ENCODE results near the gene SP140. TPM values are rescaled to one million over a fixed set of nuclear protein-coding genes. Genes with fewer than 3 reads are reported as not detected.

The SP140 gene
- total and polyA plus RNA-seq, 2 of the 8 experiments (the other 6 are each of a cell fraction or from before 2014, with no cell fraction given) = 0.23 to 1.3 TPM

- TF ChIP-seq, protein P1, sequence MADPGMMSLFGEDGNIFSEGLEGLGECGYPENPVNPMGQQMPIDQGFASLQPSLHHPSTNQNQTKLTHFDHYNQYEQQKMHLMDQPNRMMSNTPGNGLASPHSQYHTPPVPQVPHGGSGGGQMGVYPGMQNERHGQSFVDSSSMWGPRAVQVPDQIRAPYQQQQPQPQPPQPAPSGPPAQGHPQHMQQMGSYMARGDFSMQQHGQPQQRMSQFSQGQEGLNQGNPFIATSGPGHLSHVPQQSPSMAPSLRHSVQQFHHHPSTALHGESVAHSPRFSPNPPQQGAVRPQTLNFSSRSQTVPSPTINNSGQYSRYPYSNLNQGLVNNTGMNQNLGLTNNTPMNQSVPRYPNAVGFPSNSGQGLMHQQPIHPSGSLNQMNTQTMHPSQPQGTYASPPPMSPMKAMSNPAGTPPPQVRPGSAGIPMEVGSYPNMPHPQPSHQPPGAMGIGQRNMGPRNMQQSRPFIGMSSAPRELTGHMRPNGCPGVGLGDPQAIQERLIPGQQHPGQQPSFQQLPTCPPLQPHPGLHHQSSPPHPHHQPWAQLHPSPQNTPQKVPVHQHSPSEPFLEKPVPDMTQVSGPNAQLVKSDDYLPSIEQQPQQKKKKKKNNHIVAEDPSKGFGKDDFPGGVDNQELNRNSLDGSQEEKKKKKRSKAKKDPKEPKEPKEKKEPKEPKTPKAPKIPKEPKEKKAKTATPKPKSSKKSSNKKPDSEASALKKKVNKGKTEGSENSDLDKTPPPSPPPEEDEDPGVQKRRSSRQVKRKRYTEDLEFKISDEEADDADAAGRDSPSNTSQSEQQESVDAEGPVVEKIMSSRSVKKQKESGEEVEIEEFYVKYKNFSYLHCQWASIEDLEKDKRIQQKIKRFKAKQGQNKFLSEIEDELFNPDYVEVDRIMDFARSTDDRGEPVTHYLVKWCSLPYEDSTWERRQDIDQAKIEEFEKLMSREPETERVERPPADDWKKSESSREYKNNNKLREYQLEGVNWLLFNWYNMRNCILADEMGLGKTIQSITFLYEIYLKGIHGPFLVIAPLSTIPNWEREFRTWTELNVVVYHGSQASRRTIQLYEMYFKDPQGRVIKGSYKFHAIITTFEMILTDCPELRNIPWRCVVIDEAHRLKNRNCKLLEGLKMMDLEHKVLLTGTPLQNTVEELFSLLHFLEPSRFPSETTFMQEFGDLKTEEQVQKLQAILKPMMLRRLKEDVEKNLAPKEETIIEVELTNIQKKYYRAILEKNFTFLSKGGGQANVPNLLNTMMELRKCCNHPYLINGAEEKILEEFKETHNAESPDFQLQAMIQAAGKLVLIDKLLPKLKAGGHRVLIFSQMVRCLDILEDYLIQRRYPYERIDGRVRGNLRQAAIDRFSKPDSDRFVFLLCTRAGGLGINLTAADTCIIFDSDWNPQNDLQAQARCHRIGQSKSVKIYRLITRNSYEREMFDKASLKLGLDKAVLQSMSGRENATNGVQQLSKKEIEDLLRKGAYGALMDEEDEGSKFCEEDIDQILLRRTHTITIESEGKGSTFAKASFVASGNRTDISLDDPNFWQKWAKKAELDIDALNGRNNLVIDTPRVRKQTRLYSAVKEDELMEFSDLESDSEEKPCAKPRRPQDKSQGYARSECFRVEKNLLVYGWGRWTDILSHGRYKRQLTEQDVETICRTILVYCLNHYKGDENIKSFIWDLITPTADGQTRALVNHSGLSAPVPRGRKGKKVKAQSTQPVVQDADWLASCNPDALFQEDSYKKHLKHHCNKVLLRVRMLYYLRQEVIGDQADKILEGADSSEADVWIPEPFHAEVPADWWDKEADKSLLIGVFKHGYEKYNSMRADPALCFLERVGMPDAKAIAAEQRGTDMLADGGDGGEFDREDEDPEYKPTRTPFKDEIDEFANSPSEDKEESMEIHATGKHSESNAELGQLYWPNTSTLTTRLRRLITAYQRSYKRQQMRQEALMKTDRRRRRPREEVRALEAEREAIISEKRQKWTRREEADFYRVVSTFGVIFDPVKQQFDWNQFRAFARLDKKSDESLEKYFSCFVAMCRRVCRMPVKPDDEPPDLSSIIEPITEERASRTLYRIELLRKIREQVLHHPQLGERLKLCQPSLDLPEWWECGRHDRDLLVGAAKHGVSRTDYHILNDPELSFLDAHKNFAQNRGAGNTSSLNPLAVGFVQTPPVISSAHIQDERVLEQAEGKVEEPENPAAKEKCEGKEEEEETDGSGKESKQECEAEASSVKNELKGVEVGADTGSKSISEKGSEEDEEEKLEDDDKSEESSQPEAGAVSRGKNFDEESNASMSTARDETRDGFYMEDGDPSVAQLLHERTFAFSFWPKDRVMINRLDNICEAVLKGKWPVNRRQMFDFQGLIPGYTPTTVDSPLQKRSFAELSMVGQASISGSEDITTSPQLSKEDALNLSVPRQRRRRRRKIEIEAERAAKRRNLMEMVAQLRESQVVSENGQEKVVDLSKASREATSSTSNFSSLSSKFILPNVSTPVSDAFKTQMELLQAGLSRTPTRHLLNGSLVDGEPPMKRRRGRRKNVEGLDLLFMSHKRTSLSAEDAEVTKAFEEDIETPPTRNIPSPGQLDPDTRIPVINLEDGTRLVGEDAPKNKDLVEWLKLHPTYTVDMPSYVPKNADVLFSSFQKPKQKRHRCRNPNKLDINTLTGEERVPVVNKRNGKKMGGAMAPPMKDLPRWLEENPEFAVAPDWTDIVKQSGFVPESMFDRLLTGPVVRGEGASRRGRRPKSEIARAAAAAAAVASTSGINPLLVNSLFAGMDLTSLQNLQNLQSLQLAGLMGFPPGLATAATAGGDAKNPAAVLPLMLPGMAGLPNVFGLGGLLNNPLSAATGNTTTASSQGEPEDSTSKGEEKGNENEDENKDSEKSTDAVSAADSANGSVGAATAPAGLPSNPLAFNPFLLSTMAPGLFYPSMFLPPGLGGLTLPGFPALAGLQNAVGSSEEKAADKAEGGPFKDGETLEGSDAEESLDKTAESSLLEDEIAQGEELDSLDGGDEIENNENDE (IDR thresholded peaks at IDR 0.05; ENCODE audit: insufficient replicate concordance, low read length) = no peak
- TF ChIP-seq ATF2 (IDR thresholded peaks at IDR 0.05; ENCODE audit: low read length) = no peak
- no peak for TF ChIP-seq SP4 (IDR thresholded peaks at IDR 0.05; ENCODE audit: low read length)
These were observed 7.1 kb upstream of the SP140 start (continued) for GRCh38 chr2:230218421-230218820.
